Measurements from ENCODE around the gene ACADSB.

DNA sequence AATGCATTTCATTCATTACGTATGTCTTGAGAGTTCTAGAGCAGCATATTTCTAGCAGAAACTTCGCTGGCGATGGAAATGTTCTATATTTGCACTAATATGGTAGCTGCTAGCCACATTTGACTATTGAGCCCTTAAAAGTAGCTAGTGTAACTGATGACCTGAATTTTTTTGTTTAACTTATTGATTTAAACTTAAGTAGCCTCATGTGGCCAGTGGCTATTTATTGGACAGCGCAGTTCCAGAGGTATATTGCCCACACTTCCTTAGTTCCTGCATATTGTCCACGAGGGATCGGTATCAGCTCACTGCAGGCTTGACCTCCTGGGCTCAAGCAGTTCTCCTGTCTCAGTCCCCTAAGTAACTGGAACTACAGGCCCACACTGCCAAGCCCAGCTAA, 24.9 kb upstream of the ACADSB start:
- TF ChIP-seq, protein P1, sequence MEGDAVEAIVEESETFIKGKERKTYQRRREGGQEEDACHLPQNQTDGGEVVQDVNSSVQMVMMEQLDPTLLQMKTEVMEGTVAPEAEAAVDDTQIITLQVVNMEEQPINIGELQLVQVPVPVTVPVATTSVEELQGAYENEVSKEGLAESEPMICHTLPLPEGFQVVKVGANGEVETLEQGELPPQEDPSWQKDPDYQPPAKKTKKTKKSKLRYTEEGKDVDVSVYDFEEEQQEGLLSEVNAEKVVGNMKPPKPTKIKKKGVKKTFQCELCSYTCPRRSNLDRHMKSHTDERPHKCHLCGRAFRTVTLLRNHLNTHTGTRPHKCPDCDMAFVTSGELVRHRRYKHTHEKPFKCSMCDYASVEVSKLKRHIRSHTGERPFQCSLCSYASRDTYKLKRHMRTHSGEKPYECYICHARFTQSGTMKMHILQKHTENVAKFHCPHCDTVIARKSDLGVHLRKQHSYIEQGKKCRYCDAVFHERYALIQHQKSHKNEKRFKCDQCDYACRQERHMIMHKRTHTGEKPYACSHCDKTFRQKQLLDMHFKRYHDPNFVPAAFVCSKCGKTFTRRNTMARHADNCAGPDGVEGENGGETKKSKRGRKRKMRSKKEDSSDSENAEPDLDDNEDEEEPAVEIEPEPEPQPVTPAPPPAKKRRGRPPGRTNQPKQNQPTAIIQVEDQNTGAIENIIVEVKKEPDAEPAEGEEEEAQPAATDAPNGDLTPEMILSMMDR (IDR thresholded peaks at IDR 0.05), result no peak
- no peak for TF ChIP-seq POLR2A (IDR thresholded peaks at IDR 0.05)
- TF ChIP-seq EP300 (IDR thresholded peaks at IDR 0.05), result no peak

Data from ovary (tissue), 3 donors.